Esophagus muscularis mucosa (tissue), 4 donors: ENCODE data around the gene PLEKHA6. TPM values are rescaled to one million over a fixed set of nuclear protein-coding genes. Genes with fewer than 3 reads are reported as not detected.

Experiments used
- DNase-seq: peaks from one replicate; pipeline ENCODE4 v3.0.0-alpha.2; 2017; ENCODE audit errors: extremely low spot score
- H3K27ac ChIP-seq, 4 donors: fragments of 200-600 bp; sonication (generic); replicated peaks in 1 of 4; 1 replicate in 3 of 4; 2 replicates in 1 of 4; pipeline ENCODE4 v1.5.1; 2016 to 2019; ENCODE audit warnings: mild to moderate bottlenecking in 1 of 4
- H3K27me3 ChIP-seq, 4 donors: fragments of 200-600 bp; sonication (generic); one replicate each; pipeline versions ENCODE4 v1.5.1 to v1.6.0; 2016 to 2019
- H3K36me3 ChIP-seq, 4 donors: fragments of 200-600 bp; sonication (generic); one replicate each; pipeline ENCODE4 v1.5.1; 2016 to 2019
- H3K4me1 ChIP-seq, 4 donors: fragments of 200-600 bp; sonication (generic); one replicate each; pipeline ENCODE4 v1.5.1; 2016 to 2019
- H3K4me3 ChIP-seq, 4 donors: fragments of 200-600 bp; sonication (generic); 1 replicate in 2 of 4; 2 replicates in 2 of 4; pipeline ENCODE4 v1.5.1; 2016 to 2019; ENCODE audit warnings: mild to moderate bottlenecking in 4 of 4, moderate library complexity in 1 of 4
- H3K9me3 ChIP-seq, 4 donors: fragments of 200-600 bp; sonication (generic); 1 replicate in 3 of 4; 2 replicates in 1 of 4; pipeline ENCODE4 v1.5.1; 2016 to 2019
- CTCF ChIP-seq, 3 experiments: fragments of 200-600 bp in 2 of 3; fragments of 450-650 bp in 1 of 3; sonication (generic) in 2 of 3; IDR thresholded peaks; one replicate each; pipeline ENCODE4 v1.5.1; 2017 to 2019; ENCODE audit warnings: antibody characterized with exemption in 3 of 3, mild to moderate bottlenecking in 2 of 3, moderate library complexity in 1 of 3
- EP300 ChIP-seq: sonication (generic); formaldehyde crosslinking; IDR thresholded peaks from one replicate; pipeline ENCODE4 v1.6.1; 2017; ENCODE audit warnings: antibody characterized with exemption
- POLR2A ChIP-seq: fragments of 450-650 bp; IDR thresholded peaks from one replicate; pipeline ENCODE4 v1.6.1; 2017; ENCODE audit warnings: antibody characterized with exemption, moderate library complexity, mild to moderate bottlenecking, low read depth
- POLR2AphosphoS5 ChIP-seq, 2 donors: sonication (generic); formaldehyde crosslinking; IDR thresholded peaks; one replicate each; pipeline ENCODE4 v1.6.1; 2017; ENCODE audit warnings: antibody characterized with exemption in 2 of 2
- WGBS: methylation state at CpG from one replicate; pipeline ENCODE4 v1.1.5; 2018; 5-methylcytosine and 5-hydroxymethylcytosine counted together
- intact Hi-C: fragments of 100-400 bp; cut with DNase I; formaldehyde crosslinking; loops from one replicate; pipeline ENCODE4 v1.15.1; 2023
- total RNA-seq, 4 donors: library from RNA; depleted of rRNA; stranded (reverse); fragments of >200 nt; gene quantifications; one replicate each; pipeline versions ENCODE4 v1.1.0 to v1.2.1, GENCODE V29; 2016

The PLEKHA6 gene
- total RNA-seq, 4 donors from 2014 or later, result 11.9 to 22.4 (median 15.9) TPM

- intact Hi-C loops, result no loop called here
- Histone ChIP-seq H3K4me3 (no peak overlapping the region), H3K27ac (peak overlapping the region in 2 of 4 donors; percentile 49 to 50), H3K27me3 (peaks cover 0 to 44% (median 0%) of the 10 kb centered on the region in 4 donors), H3K9me3 (no peaks in the 10 kb centered on the region), H3K36me3 (no peaks in the 10 kb centered on the region), H3K4me1 (peaks cover 23 to 32% (median 26%) of the 10 kb centered on the region in 4 donors)
- WGBS, result 86% methylated on average over 7 of the region's 7 CpGs
- TF ChIP-seq CTCF (IDR thresholded peaks at IDR 0.05) (no peak), EP300 (no peak), POLR2A (no peak), POLR2AphosphoS5 (IDR thresholded peaks at IDR 0.05) (no peak)
- DNase-seq, result no peak
Observed at GRCh38 chr1:204349602-204350001, 10.1 kb downstream of the PLEKHA6 start.

- no peaks in the 10 kb centered on the region for H3K36me3 ChIP-seq
- TF ChIP-seq EP300, result no peak
- TF ChIP-seq POLR2AphosphoS5 (IDR thresholded peaks at IDR 0.05), result peak; percentile 45 to 52
- WGBS, result 17% methylated on average over 1 of the region's 6 CpGs
Observed at GRCh38 chr1:204348722-204349121, 11.0 kb downstream of the PLEKHA6 start.

GRCh38 chr1:204348242-204348641 is 11.5 kb downstream of the PLEKHA6 start:
- intact Hi-C loops, result no loop called here
- H3K27me3 ChIP-seq, result peaks cover 0 to 46% (median 0%) of the 10 kb centered on the region in 4 donors
- H3K27ac ChIP-seq, result peak overlapping the region; percentile 21 to 50 (median 40)
- H3K9me3 ChIP-seq, result no peaks in the 10 kb centered on the region
- no peak for TF ChIP-seq EP300
- TF ChIP-seq CTCF (IDR thresholded peaks at IDR 0.05), result no peak
- no peak for TF ChIP-seq POLR2A
- TF ChIP-seq POLR2AphosphoS5 (IDR thresholded peaks at IDR 0.05), result no peak
- no peaks in the 10 kb centered on the region for H3K36me3 ChIP-seq
- 71% methylated on average over 6 of the region's 6 CpGs for WGBS
- no peak for DNase-seq
- no peak overlapping the region for H3K4me3 ChIP-seq
- peaks cover 23 to 32% (median 26%) of the 10 kb centered on the region in 4 donors for H3K4me1 ChIP-seq

More at GRCh38 chr1:204348722-204349121, 11.0 kb downstream of the PLEKHA6 start:
- H3K9me3 ChIP-seq, result no peaks in the 10 kb centered on the region
- H3K27ac ChIP-seq, result peak overlapping the region; percentile 21 to 50 (median 49)
- peaks cover 23 to 32% (median 26%) of the 10 kb centered on the region in 4 donors for H3K4me1 ChIP-seq
- peaks cover 0 to 43% (median 0%) of the 10 kb centered on the region in 4 donors for H3K27me3 ChIP-seq
- intact Hi-C loops, result no loop called here
- DNase-seq, result no peak
- H3K4me3 ChIP-seq, result no peak overlapping the region

GRCh38 chr1:204345941-204346645 is 13.6 kb downstream of the PLEKHA6 start:
- no peak overlapping the region for H3K27ac ChIP-seq
- intact Hi-C loops, result no loop called here
- no peaks in the 10 kb centered on the region for H3K9me3 ChIP-seq
- no peak overlapping the region for H3K4me3 ChIP-seq
- 88% methylated on average over 6 of the region's 6 CpGs for whole genome bisulfite sequencing
- peaks cover 21 to 31% (median 25%) of the 10 kb centered on the region in 4 donors for H3K4me1 ChIP-seq
- no peaks in the 10 kb centered on the region for H3K36me3 ChIP-seq
- TF ChIP-seq CTCF (IDR thresholded peaks at IDR 0.05) (no peak), POLR2A (no peak), POLR2AphosphoS5 (IDR thresholded peaks at IDR 0.05) (no peak), EP300 (no peak)
- DNase-seq, result no peak
- H3K27me3 ChIP-seq, result peaks cover 0 to 44% (median 0%) of the 10 kb centered on the region in 4 donors

- H3K27me3 ChIP-seq, result peaks cover 0 to 40% (median 0%) of the 10 kb centered on the region in 4 donors
- H3K36me3 ChIP-seq, result no peaks in the 10 kb centered on the region
- TF ChIP-seq CTCF (IDR thresholded peaks at IDR 0.05), result no peak
- TF ChIP-seq EP300, result no peak
- no peak for TF ChIP-seq POLR2AphosphoS5 (IDR thresholded peaks at IDR 0.05)
- no peak for TF ChIP-seq POLR2A
- H3K9me3 ChIP-seq, result no peaks in the 10 kb centered on the region
- H3K27ac ChIP-seq, result no peak overlapping the region
- intact Hi-C loops, result no loop called here
- DNase-seq, result no peak
- peaks cover 15 to 24% (median 19%) of the 10 kb centered on the region in 4 donors for H3K4me1 ChIP-seq
- H3K4me3 ChIP-seq, result no peak overlapping the region
- 83% methylated on average over 5 of the region's 5 CpGs for WGBS
Observed at GRCh38 chr1:204345438-204345841, 14.3 kb downstream of the PLEKHA6 start.
